C4-2B (cell line): ENCODE results near the gene TMX1.

Experiments
- CTCF ChIP-seq: fragments of 450-650 bp; conservative IDR thresholded peaks from 2 replicates; pipeline ENCODE4 v1.5.1; 2017; ENCODE audit warnings: mild to moderate bottlenecking
- ZFX ChIP-seq: fragments of 450-650 bp; IDR thresholded peaks from 2 replicates; pipeline ENCODE4 v1.6.1; 2017

DNA sequence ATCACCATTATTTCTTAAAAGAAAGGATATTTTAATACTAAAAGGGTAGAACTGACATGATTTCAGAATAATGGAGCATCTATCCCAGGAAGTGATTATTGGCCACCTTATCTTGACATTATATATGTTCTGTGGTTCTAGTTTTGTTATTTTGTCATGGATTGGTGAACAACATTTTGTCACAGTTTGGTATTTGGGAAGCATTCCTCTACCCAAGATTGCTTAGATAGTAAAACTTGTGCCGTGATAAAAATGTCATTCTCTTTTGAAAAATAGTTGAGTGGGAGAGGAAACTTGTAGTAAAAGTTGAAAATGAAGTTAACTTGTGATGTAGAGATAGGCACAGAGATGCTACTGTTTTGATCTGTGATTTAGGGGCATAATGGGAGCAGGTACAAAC lies 65.7 kb downstream of the TMX1 start:
- no peak for TF ChIP-seq CTCF
- no peak for TF ChIP-seq ZFX
